Endothelial cell of umbilical vein (primary cell): ENCODE results near the gene EIF3B. TPM values are rescaled to one million over a fixed set of nuclear protein-coding genes. Genes with fewer than 3 reads are reported as not detected.

ENCODE experiments used
- BruUV-seq: library from RNA; stranded (reverse); fragments of 400-500 nt; replicated peaks from 2 replicates; lab custom pipeline; 2021; lab: Mats Ljungman, UMichigan
- CTCF ChIA-PET: fragments of 300-600, 350-600 bp; sonication (Branson Sonifier 250); formaldehyde crosslinking; loops from one replicate; lab custom pipeline; 2021; ENCODE audit warnings: antibody characterized with exemption, inconsistent platforms; lab: Charles Lee
- POLR2A ChIA-PET: fragments of 300-600, 350-600 bp; sonication (Branson Sonifier 250); formaldehyde crosslinking; loops from one replicate; lab custom pipeline; 2021; ENCODE audit warnings: antibody characterized with exemption, inconsistent platforms; lab: Charles Lee
- DNase-seq: peaks from one replicate; pipeline ENCODE4 v3.0.0-alpha.2; 2011; ENCODE audit warnings: low read depth, low spot score
- FAIRE-seq: peaks from 2 replicates; lab custom pipeline; 2011; peaks lifted over from hg19 to GRCh38; lab: Jason Lieb, UNC
- H2AFZ ChIP-seq: 2 replicates; pipeline ENCODE4 v1.6.0; 2012; ENCODE audit warnings: low read depth, low read length, control low read depth, inconsistent platforms
- H3K27ac ChIP-seq: 2 replicates; pipeline ENCODE4 v1.5.1; 2011; ENCODE audit warnings: low read depth, mild to moderate bottlenecking, control low read depth, low read length, moderate library complexity; ENCODE audit not compliant: insufficient read depth
- H3K27me3 ChIP-seq, 2 experiments: 2 replicates each; pipeline versions ENCODE4 v1.6.0 to v1.6.1; 2011; ENCODE audit warnings: low read length in 2 of 2, mixed read lengths in 1 of 2; ENCODE audit not compliant: control insufficient read depth in 2 of 2, insufficient read depth in 2 of 2
- H3K36me3 ChIP-seq, 2 experiments: 2 replicates in 1 of 2; 3 replicates in 1 of 2; pipeline ENCODE4 v1.5.1; 2011; ENCODE audit warnings: low read length in 2 of 2, mild to moderate bottlenecking in 1 of 2, moderate library complexity in 1 of 2; ENCODE audit not compliant: control insufficient read depth in 2 of 2, insufficient read depth in 2 of 2; ENCODE audit errors: extremely low read depth in 1 of 2
- H3K4me1 ChIP-seq: 3 replicates; pipeline ENCODE4 v1.5.1; 2011; ENCODE audit warnings: mild to moderate bottlenecking, low read length; ENCODE audit not compliant: control insufficient read depth, insufficient read depth; ENCODE audit errors: extremely low read depth
- H3K4me2 ChIP-seq: 2 replicates; pipeline ENCODE4 v1.6.1; 2011; ENCODE audit warnings: low read length, control low read depth, mixed read lengths; ENCODE audit not compliant: insufficient read depth
- H3K4me3 ChIP-seq, 3 experiments: fragments of 200-600 bp in 1 of 3; sonication (generic), shearing (Covaris generic) in 1 of 3; replicated peaks in 1 of 3; 2 replicates each; pipeline ENCODE4 v1.5.1; 2011 to 2016; ENCODE audit warnings: control low read depth in 3 of 3, low read length in 3 of 3, mild to moderate bottlenecking in 2 of 3, inconsistent platforms in 1 of 3, low read depth in 1 of 3, moderate library complexity in 1 of 3; ENCODE audit not compliant: insufficient read depth in 1 of 3
- H3K79me2 ChIP-seq: 2 replicates; pipeline ENCODE4 v1.6.0; 2012; ENCODE audit warnings: low read length, inconsistent platforms; ENCODE audit not compliant: control insufficient read depth, insufficient read depth
- H3K9ac ChIP-seq: replicated peaks from 2 replicates; pipeline ENCODE3; 2011; ENCODE audit warnings: low read length, control low read depth; ENCODE audit not compliant: insufficient read depth; ENCODE audit errors: extremely low read depth
- H3K9me1 ChIP-seq: replicated peaks from 3 replicates; pipeline ENCODE4 v1.6.0; 2011; ENCODE audit warnings: mild to moderate bottlenecking, low read length; ENCODE audit not compliant: control insufficient read depth, insufficient read depth; ENCODE audit errors: extremely low read depth
- H3K9me3 ChIP-seq: replicated peaks from 2 replicates; pipeline ENCODE4 v1.5.1; 2012; ENCODE audit warnings: low read length, inconsistent platforms; ENCODE audit not compliant: control insufficient read depth, insufficient read depth
- H4K20me1 ChIP-seq: replicated peaks from 2 replicates; pipeline ENCODE3; 2011; ENCODE audit warnings: mild to moderate bottlenecking, low read length; ENCODE audit not compliant: control insufficient read depth, insufficient read depth; ENCODE audit errors: extremely low read depth
- CTCF ChIP-seq, 2 donors: IDR thresholded peaks; 1 replicate in 1 of 2; 2 replicates in 1 of 2; pipeline ENCODE4 v1.5.1; 2011; ENCODE audit warnings: low read length in 2 of 2, mild to moderate bottlenecking in 2 of 2, moderate library complexity in 2 of 2, control low read depth in 1 of 2, inconsistent platforms in 1 of 2, low read depth in 1 of 2; ENCODE audit not compliant: insufficient read depth in 1 of 2; ENCODE audit errors: extremely low read depth in 1 of 2
- FOS ChIP-seq: IDR thresholded peaks from 2 replicates; pipeline ENCODE4 v1.6.1; 2011; ENCODE audit warnings: mild to moderate bottlenecking, low read length, moderate library complexity, borderline replicate concordance; ENCODE audit not compliant: insufficient read depth
- GATA2 ChIP-seq: IDR thresholded peaks from 2 replicates; pipeline ENCODE4 v1.7.0; 2011; ENCODE audit warnings: low read depth, mild to moderate bottlenecking, moderate library complexity, mixed read lengths, low read length; ENCODE audit not compliant: insufficient read length, insufficient read depth
- JUN ChIP-seq: IDR thresholded peaks from 2 replicates; pipeline ENCODE4 v1.6.1; 2011; ENCODE audit warnings: borderline replicate concordance, low read depth; ENCODE audit not compliant: insufficient read length, insufficient read depth
- POLR2A ChIP-seq: IDR thresholded peaks from 2 replicates; pipeline ENCODE4 v1.6.1; 2012; ENCODE audit warnings: low read depth, mild to moderate bottlenecking, control low read depth, low read length
- dilution Hi-C: fragments of 300-500 bp; cut with MboI; formaldehyde crosslinking; loops from one replicate; pipeline ENCODE4 v1.15.0; 2019; ENCODE audit warnings: low sequenced_read_pairs; ENCODE audit not compliant: extremely low pct_ligation_motif_present
- intact Hi-C: fragments of 100-400 bp; cut with micrococcal nuclease; formaldehyde crosslinking; loops from one replicate; pipeline ENCODE4 v1.10.0; 2022
- polyA plus RNA-seq, 4 experiments: library from polyadenylated mRNA; depleted of rRNA in 3 of 4; stranded (reverse) in 3 of 4; unstranded in 1 of 4; fragments of >200 nt; gene quantifications; 2 replicates each; pipeline versions ENCODE4 v1.2.1 to v1.2.3, GENCODE V29; 2011 to 2012; ENCODE audit warnings: missing spikeins in 1 of 4
- total RNA-seq: library from RNA; stranded (reverse); gene quantifications from 2 replicates; pipeline ENCODE4 v1.2.3, GENCODE V29; 2021

Gene EIF3B
- total and polyA plus RNA-seq, 2 donors (not counting 3 experiments of a cell fraction or from before 2014, with no cell fraction given), result 104 to 207 TPM

DNA sequence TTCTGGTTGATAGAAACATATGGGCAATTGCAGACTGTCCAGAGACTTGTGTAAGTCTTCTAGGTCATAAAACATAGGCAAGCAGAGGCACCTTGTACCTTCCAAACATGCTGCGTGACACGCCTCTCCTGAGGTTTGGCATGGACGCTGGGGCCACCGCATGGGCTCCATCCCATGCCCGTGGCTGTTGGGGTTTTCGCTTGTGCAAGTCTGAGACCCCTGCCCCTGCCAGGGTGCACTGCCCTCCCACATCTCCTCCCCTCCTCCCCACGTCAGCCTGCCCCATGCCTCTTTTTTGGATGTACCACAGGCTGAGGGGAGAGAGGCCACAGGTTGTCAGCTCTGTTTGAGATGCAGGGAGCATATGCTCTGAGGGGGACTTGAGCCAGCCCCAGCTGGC lies 19.0 kb downstream of the EIF3B start:
- Histone ChIP-seq H3K27ac (no peak overlapping the region), H3K36me3 (peaks cover 27 to 73% of the 10 kb centered on the region in 2 experiments), H3K79me2 (peaks cover 26% of the 10 kb centered on the region), H3K4me1 (no peaks in the 10 kb centered on the region), H4K20me1 (peaks cover under 1% of the 10 kb centered on the region), H3K27me3 (no peaks in the 10 kb centered on the region), H3K4me3 (no peak overlapping the region), H3K4me2 (no peak overlapping the region), H3K9me1 (no peaks in the 10 kb centered on the region), H2AFZ (no peak overlapping the region), H3K9ac (no peak overlapping the region), H3K9me3 (no peaks in the 10 kb centered on the region)
- no TSS peak for BruUV-seq
- no peak for DNase-seq
- intact Hi-C loops (no loop called here), dilution Hi-C loops (no loop called here)
- TF ChIP-seq POLR2A, result no peak
- ChIA-PET POLR2A (no interaction called here), CTCF (interaction anchor here (1.7 to 1.9 kb wide), 2 partner anchors 8 to 95 kb away, joined by 5 to 6 read pairs; no protein-coding TSS in a partner anchor)
- no peak for FAIRE-seq

DNA sequence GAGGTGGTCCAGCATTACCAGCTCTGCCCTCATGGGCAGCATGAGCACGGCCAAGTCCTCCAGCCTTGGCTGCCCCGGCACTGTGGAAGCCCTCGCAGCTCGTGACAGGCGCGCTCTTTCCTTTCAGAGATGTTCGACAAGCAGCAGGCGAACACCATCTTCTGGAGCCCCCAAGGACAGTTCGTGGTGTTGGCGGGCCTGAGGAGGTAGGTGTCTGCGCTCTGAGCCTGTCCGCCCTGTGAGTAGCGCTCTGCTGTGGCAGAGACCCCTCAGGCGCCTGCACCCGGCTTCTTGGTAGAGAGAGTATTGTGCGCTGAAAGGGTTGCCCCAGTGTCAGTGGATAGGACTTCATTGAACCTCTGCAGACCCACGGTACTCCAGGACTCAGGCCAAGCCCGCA lies 19.8 kb downstream of the EIF3B start:
- dilution Hi-C loops, result no loop called here

More for the DNA sequence above, 19.8 kb downstream of the EIF3B start:
- Histone ChIP-seq H3K4me3 (no peak overlapping the region), H3K9me1 (no peaks in the 10 kb centered on the region), H4K20me1 (no peaks in the 10 kb centered on the region), H3K4me1 (no peaks in the 10 kb centered on the region), H3K9ac (no peak overlapping the region), H3K27me3 (no peaks in the 10 kb centered on the region), H3K4me2 (no peak overlapping the region), H3K36me3 (peaks cover 20 to 73% of the 10 kb centered on the region in 2 experiments), H3K79me2 (peaks cover 27% of the 10 kb centered on the region), H3K9me3 (no peaks in the 10 kb centered on the region), H3K27ac (no peak overlapping the region), H2AFZ (no peak overlapping the region)
- intact Hi-C loops, result no loop called here
- ChIA-PET CTCF (interaction anchor here (1.7 to 1.9 kb wide), 2 partner anchors 9 to 94 kb away, joined by 5 to 6 read pairs; no protein-coding TSS in a partner anchor), POLR2A (no interaction called here)
- no peak for FAIRE-seq
- no peak for TF ChIP-seq FOS
- TF ChIP-seq POLR2A, result no peak
- no peak for TF ChIP-seq JUN
- TF ChIP-seq GATA2, result no peak
- TF ChIP-seq CTCF (IDR thresholded peaks at IDR 0.05; ENCODE audit: extremely low read depth in 1 of 2, insufficient read depth in 1 of 2, low read depth in 1 of 2, low read length in 2 of 2), result no peak
- no TSS peak for BruUV-seq
- no peak for DNase-seq
